WTC11 (cell line): ENCODE data around the gene GLRA3. TPM values are rescaled to one million over a fixed set of nuclear protein-coding genes. Genes with fewer than 3 reads are reported as not detected.

Experiments
- ATAC-seq: fragments of 200-7000 bp; cut with Tn5 transposase; 2 replicates; pipeline ENCODE4 v1.10.0; 2021; ENCODE audit warnings: mild to moderate bottlenecking, moderate library complexity
- CTCF ChIA-PET: fragments of 300-600 bp; sonication (Branson Sonifier 250); formaldehyde crosslinking; loops from one replicate; lab custom pipeline; 2021; ENCODE audit warnings: antibody characterized with exemption; lab: Charles Lee
- POLR2A ChIA-PET: fragments of 350-600 bp; sonication (Branson Sonifier 250); formaldehyde crosslinking; loops from one replicate; lab custom pipeline; 2021; ENCODE audit warnings: antibody characterized with exemption; lab: Charles Lee
- DNase-seq: peaks from one replicate; pipeline ENCODE4 v3.0.0; 2021; ENCODE audit warnings: low spot score
- H3K27ac Mint-ChIP-seq: 2 replicates; pipeline ENCODE4 v1.8.0; 2021; ENCODE audit warnings: mixed read lengths
- H3K27me3 Mint-ChIP-seq: 2 replicates; pipeline ENCODE4 v1.8.0; 2021; ENCODE audit warnings: low read depth, mild to moderate bottlenecking, moderate library complexity, mixed read lengths
- H3K36me3 Mint-ChIP-seq: 2 replicates; pipeline ENCODE4 v1.8.0; 2021; ENCODE audit warnings: mixed read lengths
- H3K4me1 Mint-ChIP-seq: 2 replicates; pipeline ENCODE4 v1.8.0; 2022; ENCODE audit warnings: mixed read lengths
- H3K4me3 Mint-ChIP-seq: 2 replicates; pipeline ENCODE4 v1.8.0; 2021; ENCODE audit warnings: mild to moderate bottlenecking, moderate library complexity, mixed read lengths
- H3K9me3 Mint-ChIP-seq: 2 replicates; pipeline ENCODE4 v1.8.0; 2021; ENCODE audit warnings: mixed read lengths
- ATF1 ChIP-seq: sonication (generic); formaldehyde crosslinking; IDR thresholded peaks from 2 replicates; pipeline ENCODE4 v1.8.1; 2023; ENCODE audit warnings: mild to moderate bottlenecking, moderate library complexity, missing genetic modification reagents
- FOXP1 ChIP-seq: sonication (generic); formaldehyde crosslinking; IDR thresholded peaks from 2 replicates; pipeline ENCODE4 v1.8.0; 2022; ENCODE audit warnings: missing genetic modification reagents, mild to moderate bottlenecking, moderate library complexity, borderline replicate concordance
- JAZF1 ChIP-seq: fragments of 250-450 bp; sonication (Bioruptor Pico); IDR thresholded peaks from 2 replicates; pipeline ENCODE4 v1.9.0; 2021; ENCODE audit warnings: moderate library complexity, mild to moderate bottlenecking, inconsistent platforms
- NR1H2 ChIP-seq: sonication (generic); formaldehyde crosslinking; IDR thresholded peaks from 2 replicates; pipeline ENCODE4 v1.9.0; 2021; ENCODE audit warnings: mild to moderate bottlenecking, moderate library complexity, missing genetic modification reagents
- OVOL2 ChIP-seq: fragments of 250-450 bp; sonication (Bioruptor Pico); IDR thresholded peaks from 2 replicates; pipeline ENCODE4 v1.9.0; 2021; ENCODE audit warnings: mild to moderate bottlenecking, borderline replicate concordance
- PRRX2 ChIP-seq: fragments of 250-450 bp; sonication (Bioruptor Pico); IDR thresholded peaks from 2 replicates; pipeline ENCODE4 v1.8.0; 2021; ENCODE audit warnings: mild to moderate bottlenecking
- SP1 ChIP-seq: sonication (generic); formaldehyde crosslinking; conservative IDR thresholded peaks from 2 replicates; pipeline ENCODE4 v1.8.1; 2022; ENCODE audit warnings: missing genetic modification reagents
- ZNF121 ChIP-seq: sonication (generic); formaldehyde crosslinking; IDR thresholded peaks from 2 replicates; pipeline ENCODE4 v1.8.0; 2023; ENCODE audit warnings: missing genetic modification reagents
- ZNF138 ChIP-seq: sonication (generic); formaldehyde crosslinking; conservative IDR thresholded peaks from 2 replicates; pipeline ENCODE4 v1.8.1; 2022; ENCODE audit warnings: mild to moderate bottlenecking, moderate library complexity, missing genetic modification reagents
- ZNF232 ChIP-seq: sonication (generic); formaldehyde crosslinking; IDR thresholded peaks from 2 replicates; pipeline ENCODE4 v1.8.0; 2022; ENCODE audit warnings: mild to moderate bottlenecking, missing genetic modification reagents
- ZNF263 ChIP-seq: sonication (generic); formaldehyde crosslinking; IDR thresholded peaks from 2 replicates; pipeline ENCODE4 v1.8.1; 2022; ENCODE audit warnings: low read depth, mild to moderate bottlenecking, moderate library complexity, missing genetic modification reagents
- ZNF317 ChIP-seq: sonication (generic); formaldehyde crosslinking; IDR thresholded peaks from 2 replicates; pipeline ENCODE4 v1.8.1; 2023; ENCODE audit warnings: low read depth, mild to moderate bottlenecking, moderate library complexity, missing genetic modification reagents, borderline replicate concordance
- total RNA-seq: library from RNA; stranded (reverse); gene quantifications from 3 replicates; pipeline ENCODE4 v1.2.3, GENCODE V29; 2021
- TF ChIP-seq, protein P1 (sequence below): sonication (generic); formaldehyde crosslinking; IDR thresholded peaks from 2 replicates; pipeline ENCODE4 v1.8.1; 2022; ENCODE audit warnings: low read depth, missing genetic modification reagents, borderline replicate concordance
- TF ChIP-seq, protein P2 (sequence below): sonication (generic); formaldehyde crosslinking; IDR thresholded peaks from 2 replicates; pipeline ENCODE4 v1.8.1; 2023; ENCODE audit warnings: mild to moderate bottlenecking, moderate library complexity, missing genetic modification reagents
- TF ChIP-seq, protein P3 (sequence below): sonication (generic); formaldehyde crosslinking; IDR thresholded peaks from 2 replicates; pipeline ENCODE4 v1.8.0; 2023; ENCODE audit warnings: missing genetic modification reagents
- TF ChIP-seq, protein P4 (sequence below): sonication (generic); formaldehyde crosslinking; IDR thresholded peaks from 2 replicates; pipeline ENCODE4 v1.8.1; 2022; ENCODE audit warnings: mild to moderate bottlenecking, moderate library complexity, missing genetic modification reagents
- TF ChIP-seq, protein P5 (sequence below): fragments of 250-450 bp; sonication (Bioruptor Pico); conservative IDR thresholded peaks from 2 replicates; pipeline ENCODE4 v1.9.0; 2021; ENCODE audit warnings: mild to moderate bottlenecking

The GLRA3 gene
- total RNA-seq, 1 experiment from 2014 or later, result 0.15 TPM

DNA sequence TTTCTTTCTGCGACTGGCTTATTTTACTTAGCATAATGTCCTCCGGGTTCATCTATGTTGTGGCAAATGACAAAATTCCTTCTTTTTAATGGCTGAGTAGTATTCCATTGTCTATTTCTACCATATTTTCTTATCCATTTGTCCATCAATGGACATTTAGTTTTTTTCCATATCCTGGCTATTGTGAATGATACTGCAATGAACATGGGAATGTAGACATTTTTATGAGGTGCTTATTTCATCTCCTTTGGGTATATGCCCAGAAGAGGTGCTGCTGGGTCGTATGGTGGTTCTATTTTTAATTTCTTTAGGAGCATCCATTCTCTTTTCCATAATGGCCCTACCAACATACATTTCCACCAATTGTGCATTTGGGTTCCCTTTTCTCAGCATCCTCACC is 230.2 kb downstream of the GLRA3 start:
- DNase-seq, result no peak
- Mint-ChIP-seq H3K27me3 (no peaks in the 10 kb centered on the region), H3K27ac (no peak overlapping the region), H3K4me1 (no peaks in the 10 kb centered on the region), H3K36me3 (no peaks in the 10 kb centered on the region), H3K4me3 (no peak overlapping the region), H3K9me3 (peaks cover 8% of the 10 kb centered on the region)
- ChIA-PET CTCF (no interaction called here), POLR2A (no interaction called here)
- TF ChIP-seq, protein P1, sequence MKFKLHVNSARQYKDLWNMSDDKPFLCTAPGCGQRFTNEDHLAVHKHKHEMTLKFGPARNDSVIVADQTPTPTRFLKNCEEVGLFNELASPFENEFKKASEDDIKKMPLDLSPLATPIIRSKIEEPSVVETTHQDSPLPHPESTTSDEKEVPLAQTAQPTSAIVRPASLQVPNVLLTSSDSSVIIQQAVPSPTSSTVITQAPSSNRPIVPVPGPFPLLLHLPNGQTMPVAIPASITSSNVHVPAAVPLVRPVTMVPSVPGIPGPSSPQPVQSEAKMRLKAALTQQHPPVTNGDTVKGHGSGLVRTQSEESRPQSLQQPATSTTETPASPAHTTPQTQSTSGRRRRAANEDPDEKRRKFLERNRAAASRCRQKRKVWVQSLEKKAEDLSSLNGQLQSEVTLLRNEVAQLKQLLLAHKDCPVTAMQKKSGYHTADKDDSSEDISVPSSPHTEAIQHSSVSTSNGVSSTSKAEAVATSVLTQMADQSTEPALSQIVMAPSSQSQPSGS (CRISPR knock-in tag), result no peak
- no peak for TF ChIP-seq FOXP1 (CRISPR knock-in tag)
- TF ChIP-seq, protein P2, sequence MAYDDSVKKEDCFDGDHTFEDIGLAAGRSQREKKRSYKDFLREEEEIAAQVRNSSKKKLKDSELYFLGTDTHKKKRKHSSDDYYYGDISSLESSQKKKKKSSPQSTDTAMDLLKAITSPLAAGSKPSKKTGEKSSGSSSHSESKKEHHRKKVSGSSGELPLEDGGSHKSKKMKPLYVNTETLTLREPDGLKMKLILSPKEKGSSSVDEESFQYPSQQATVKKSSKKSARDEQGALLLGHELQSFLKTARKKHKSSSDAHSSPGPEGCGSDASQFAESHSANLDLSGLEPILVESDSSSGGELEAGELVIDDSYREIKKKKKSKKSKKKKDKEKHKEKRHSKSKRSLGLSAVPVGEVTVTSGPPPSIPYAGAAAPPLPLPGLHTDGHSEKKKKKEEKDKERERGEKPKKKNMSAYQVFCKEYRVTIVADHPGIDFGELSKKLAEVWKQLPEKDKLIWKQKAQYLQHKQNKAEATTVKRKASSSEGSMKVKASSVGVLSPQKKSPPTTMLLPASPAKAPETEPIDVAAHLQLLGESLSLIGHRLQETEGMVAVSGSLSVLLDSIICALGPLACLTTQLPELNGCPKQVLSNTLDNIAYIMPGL (CRISPR knock-in tag), result no peak
- TF ChIP-seq, protein P3, sequence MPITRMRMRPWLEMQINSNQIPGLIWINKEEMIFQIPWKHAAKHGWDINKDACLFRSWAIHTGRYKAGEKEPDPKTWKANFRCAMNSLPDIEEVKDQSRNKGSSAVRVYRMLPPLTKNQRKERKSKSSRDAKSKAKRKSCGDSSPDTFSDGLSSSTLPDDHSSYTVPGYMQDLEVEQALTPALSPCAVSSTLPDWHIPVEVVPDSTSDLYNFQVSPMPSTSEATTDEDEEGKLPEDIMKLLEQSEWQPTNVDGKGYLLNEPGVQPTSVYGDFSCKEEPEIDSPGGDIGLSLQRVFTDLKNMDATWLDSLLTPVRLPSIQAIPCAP (CRISPR knock-in tag), result no peak
- TF ChIP-seq, protein P4, sequence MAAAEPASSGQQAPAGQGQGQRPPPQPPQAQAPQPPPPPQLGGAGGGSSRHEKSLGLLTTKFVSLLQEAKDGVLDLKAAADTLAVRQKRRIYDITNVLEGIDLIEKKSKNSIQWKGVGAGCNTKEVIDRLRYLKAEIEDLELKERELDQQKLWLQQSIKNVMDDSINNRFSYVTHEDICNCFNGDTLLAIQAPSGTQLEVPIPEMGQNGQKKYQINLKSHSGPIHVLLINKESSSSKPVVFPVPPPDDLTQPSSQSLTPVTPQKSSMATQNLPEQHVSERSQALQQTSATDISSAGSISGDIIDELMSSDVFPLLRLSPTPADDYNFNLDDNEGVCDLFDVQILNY, result no peak
- TF ChIP-seq JAZF1 (CRISPR knock-in tag), result no peak
- TF ChIP-seq ZNF121 (CRISPR knock-in tag), result no peak
- no peak for ATAC-seq

DNA sequence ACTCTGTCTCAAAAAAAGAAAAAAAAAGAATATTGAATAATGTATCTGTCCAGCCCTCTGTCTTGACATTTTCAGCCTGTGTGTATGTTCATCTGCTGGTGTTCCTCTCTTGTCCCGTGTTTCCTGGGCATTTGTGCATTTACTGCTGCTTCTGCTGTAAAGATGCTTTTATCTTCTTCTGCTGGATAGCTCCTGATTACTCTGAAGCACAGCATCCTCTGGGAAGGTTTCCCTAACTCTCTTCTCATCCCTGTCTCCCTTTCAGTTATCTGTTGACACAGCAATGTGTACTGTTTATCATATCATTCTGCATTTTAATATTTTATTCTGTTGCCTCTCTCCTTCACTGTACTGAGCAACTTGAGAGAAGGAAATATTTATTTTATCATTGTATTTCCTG is 232.5 kb downstream of the GLRA3 start:
- H3K9me3 Mint-ChIP-seq, result peaks cover 17% of the 10 kb centered on the region
- H3K4me3 Mint-ChIP-seq, result no peak overlapping the region
- ChIA-PET POLR2A (no interaction called here), CTCF (no interaction called here)
- H3K27ac Mint-ChIP-seq, result no peak overlapping the region
- DNase-seq, result no peak
- no peaks in the 10 kb centered on the region for H3K4me1 Mint-ChIP-seq
- no peaks in the 10 kb centered on the region for H3K27me3 Mint-ChIP-seq
- TF ChIP-seq ZNF263 (no peak), NR1H2 (CRISPR knock-in tag) (no peak), PRRX2 (CRISPR knock-in tag) (no peak), FOXP1 (CRISPR knock-in tag) (no peak), SP1 (CRISPR knock-in tag) (no peak), ZNF138 (CRISPR knock-in tag) (no peak), ATF1 (CRISPR knock-in tag) (no peak), ZNF232 (CRISPR knock-in tag) (no peak), OVOL2 (no peak), ZNF317 (CRISPR knock-in tag) (no peak)
- TF ChIP-seq, protein P5, sequence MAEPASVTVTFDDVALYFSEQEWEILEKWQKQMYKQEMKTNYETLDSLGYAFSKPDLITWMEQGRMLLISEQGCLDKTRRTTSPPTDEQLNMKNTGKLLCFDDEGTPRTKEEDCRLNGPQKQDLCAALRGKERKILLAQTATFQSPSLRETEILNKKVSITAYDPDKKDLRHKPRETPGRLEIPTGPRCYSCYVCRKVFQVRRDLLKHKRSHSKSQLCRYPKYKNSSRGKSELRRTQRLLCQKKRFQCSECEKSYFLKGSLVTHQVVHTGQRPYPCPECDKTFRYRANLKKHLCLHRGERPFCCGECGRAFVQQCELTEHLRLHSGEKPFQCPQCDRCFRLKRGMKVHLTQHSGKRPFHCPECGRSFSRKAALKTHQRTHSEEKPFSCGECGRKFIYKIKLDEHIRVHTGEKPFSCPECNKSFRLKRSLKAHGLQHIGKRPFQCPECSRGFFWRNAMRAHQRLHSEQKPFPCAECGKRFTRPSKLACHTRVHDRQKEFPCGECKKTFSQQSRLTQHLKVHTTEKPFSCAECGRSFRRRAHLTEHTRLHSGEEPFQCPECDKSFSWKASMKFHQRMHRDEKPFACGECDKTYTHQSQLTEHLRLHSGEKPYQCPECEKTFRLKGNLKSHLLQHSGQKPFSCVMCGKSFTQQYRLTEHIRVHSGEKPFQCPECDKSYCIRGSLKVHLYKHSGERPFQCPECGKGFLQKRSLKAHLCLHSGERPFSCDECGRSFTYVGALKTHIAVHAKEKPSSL, result no peak
- peaks cover 2% of the 10 kb centered on the region; the same call in 1 of the 2 replicates for H3K36me3 Mint-ChIP-seq
- no peak for ATAC-seq
